Measurements from ENCODE around the gene CCDC57.

- TF ChIP-seq CTCF (IDR thresholded peaks at IDR 0.05 in 8 of 11, conservative IDR thresholded peaks at IDR 0.05 in 3 of 11) (no peak), POLR2A (IDR thresholded peaks at IDR 0.05) (no peak), POLR2AphosphoS5 (IDR thresholded peaks at IDR 0.05) (no peak)
Measured at GRCh38 chr17:82152556-82153294, 59.9 kb downstream of the CCDC57 start.
